ENCODE data around the gene CASP8AP2.

DNA sequence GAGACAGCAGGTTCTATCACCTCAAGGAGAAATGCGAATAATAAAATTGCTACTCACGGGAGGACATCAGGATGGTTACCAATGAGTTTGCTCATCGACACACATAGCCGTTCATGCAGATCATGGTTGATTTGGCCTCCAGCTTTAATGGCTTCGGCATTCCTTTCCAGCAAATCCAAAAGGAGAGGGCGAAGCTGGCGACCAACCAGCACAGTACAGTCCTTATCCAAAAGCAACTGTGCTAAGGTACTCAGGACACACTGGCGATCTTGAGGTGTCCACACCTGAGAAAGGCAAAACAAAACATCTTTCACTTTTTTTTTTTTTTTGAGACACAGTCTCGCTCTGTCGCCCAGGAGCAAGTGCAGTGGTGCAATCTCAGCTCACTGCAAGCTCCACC lies 26.4 kb upstream of the CASP8AP2 start:
- TF ChIP-seq POLR2AphosphoS5 (IDR thresholded peaks at IDR 0.05; ENCODE audit: borderline replicate concordance, low read depth, low read length) (no peak), EZH2 (IDR thresholded peaks at IDR 0.05) (no peak)

Measured in SK-N-MC (cell line).